Activated B cell treated with CpG ODN at 0.5 μM for 24 hours (primary cell): ENCODE results near the gene VSTM4. TPM values are rescaled to one million over a fixed set of nuclear protein-coding genes. Genes with fewer than 3 reads are reported as not detected.

Experiments
- ATAC-seq: fragments of 200-7000 bp; cut with Tn5 transposase; one replicate; pipeline ENCODE4 v1.10.0; 2021; ENCODE audit warnings: low read depth, mild to moderate bottlenecking, moderate library complexity
- CTCF ChIA-PET: fragments of 350-600 bp; sonication (Branson Sonifier 250); formaldehyde crosslinking; loops from one replicate; lab custom pipeline; 2021; ENCODE audit warnings: antibody characterized with exemption; lab: Charles Lee
- POLR2A ChIA-PET: fragments of 350-600 bp; sonication (Branson Sonifier 250); formaldehyde crosslinking; loops from one replicate; lab custom pipeline; 2021; ENCODE audit warnings: antibody characterized with exemption; lab: Charles Lee
- DNase-seq: peaks from one replicate; pipeline ENCODE4 v3.0.0; 2022
- H3K27ac Mint-ChIP-seq: one replicate; pipeline ENCODE4 v1.8.0; 2020; ENCODE audit warnings: mixed read lengths
- H3K27me3 Mint-ChIP-seq: one replicate; pipeline ENCODE4 v1.8.0; 2021; ENCODE audit warnings: mixed read lengths
- H3K36me3 Mint-ChIP-seq: one replicate; pipeline ENCODE4 v1.8.0; 2021; ENCODE audit warnings: low read depth, mixed read lengths
- H3K4me1 Mint-ChIP-seq: one replicate; pipeline ENCODE4 v1.8.0; 2021; ENCODE audit warnings: mixed read lengths
- H3K4me3 Mint-ChIP-seq: one replicate; pipeline ENCODE4 v1.8.0; 2020; ENCODE audit warnings: mild to moderate bottlenecking, mixed read lengths
- H3K9me3 Mint-ChIP-seq: one replicate; pipeline ENCODE4 v1.8.0; 2020; ENCODE audit warnings: mixed read lengths
- CTCF ChIP-seq: fragments of 200-600 bp; IDR thresholded peaks from one replicate; pipeline ENCODE4 v1.8.0; 2022; ENCODE audit warnings: antibody characterized with exemption, mild to moderate bottlenecking
- intact Hi-C: fragments of 100-400 bp; cut with micrococcal nuclease; formaldehyde crosslinking; loops from one replicate; pipeline ENCODE4 v1.15.1; 2024
- total RNA-seq: library from RNA; stranded (reverse); gene quantifications from 2 replicates; pipeline ENCODE4 v1.2.3, GENCODE V29; 2022

VSTM4 gene
- total RNA-seq, 1 donor from 2014 or later = not detected

DNA sequence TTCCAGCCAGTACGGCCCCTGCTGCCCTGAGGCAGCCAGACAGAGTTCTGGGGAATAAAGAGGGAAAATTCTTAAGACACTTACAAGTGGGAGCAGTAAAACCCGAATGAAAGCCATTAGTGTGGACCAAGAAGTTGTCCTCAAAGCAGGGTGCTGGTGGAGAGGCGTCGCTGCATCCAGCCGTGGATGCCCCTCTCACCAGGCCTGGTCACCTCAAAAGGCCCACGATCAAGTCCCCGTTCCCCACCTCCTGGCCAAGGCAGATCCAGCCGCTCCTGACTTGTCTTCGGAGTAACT lies 656 bp downstream of the VSTM4 start:
- TF ChIP-seq CTCF = no peak
- H3K4me1 Mint-ChIP-seq = peaks cover 4% of the 10 kb centered on the region
- no peak for ATAC-seq
- H3K27ac Mint-ChIP-seq = no peak overlapping the region
- ChIA-PET CTCF (no interaction called here), POLR2A (no interaction called here)
- no peaks in the 10 kb centered on the region for H3K36me3 Mint-ChIP-seq
- intact Hi-C loops = no loop called here
- H3K4me3 Mint-ChIP-seq = peak overlapping the region; percentile 56
- no peak for DNase-seq
- H3K9me3 Mint-ChIP-seq = no peaks in the 10 kb centered on the region
- peaks cover 24% of the 10 kb centered on the region for H3K27me3 Mint-ChIP-seq

GRCh38 chr10:49113741-49114141 lies 1.6 kb downstream of the VSTM4 start:
- no peak for TF ChIP-seq CTCF
- ATAC-seq (no peak), DNase-seq (no peak)
- H3K27me3 Mint-ChIP-seq = peaks cover 30% of the 10 kb centered on the region
- H3K9me3 Mint-ChIP-seq = no peaks in the 10 kb centered on the region
- peaks cover 4% of the 10 kb centered on the region for H3K4me1 Mint-ChIP-seq
- ChIA-PET CTCF (no interaction called here), POLR2A (no interaction called here)
- no peak overlapping the region for H3K27ac Mint-ChIP-seq
- H3K4me3 Mint-ChIP-seq = no peak overlapping the region
- no peaks in the 10 kb centered on the region for H3K36me3 Mint-ChIP-seq
- intact Hi-C loops = no loop called here

- intact Hi-C loops = no loop called here
- TF ChIP-seq CTCF = no peak
- ChIA-PET CTCF (no interaction called here), POLR2A (no interaction called here)
- Mint-ChIP-seq H3K4me3 (no peak overlapping the region), H3K9me3 (no peaks in the 10 kb centered on the region), H3K27me3 (peaks cover 30% of the 10 kb centered on the region), H3K36me3 (no peaks in the 10 kb centered on the region), H3K27ac (no peak overlapping the region), H3K4me1 (peaks cover 4% of the 10 kb centered on the region)
- DNase-seq (no peak), ATAC-seq (no peak)
Measured at GRCh38 chr10:49112851-49113250, 2.5 kb downstream of the VSTM4 start.

DNA sequence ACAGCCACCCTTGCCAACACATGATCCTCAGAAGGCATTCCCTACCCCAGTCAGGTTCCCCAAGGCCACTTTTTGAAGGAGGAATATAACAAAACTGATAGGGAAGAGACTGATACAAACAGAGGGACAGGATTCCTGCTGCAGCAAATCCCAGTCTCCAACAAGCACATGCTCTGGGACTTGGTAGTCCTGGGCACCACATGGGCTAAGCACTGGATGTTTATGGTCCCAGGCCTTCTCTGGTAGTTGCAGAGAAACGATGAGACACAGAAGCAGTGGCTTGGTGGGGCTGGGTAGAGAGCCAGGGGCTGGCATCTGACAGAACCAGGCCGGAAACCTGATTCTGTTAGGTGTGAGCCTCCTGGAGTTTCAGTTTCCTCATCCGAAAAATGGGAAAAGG lies 3.2 kb downstream of the VSTM4 start:
- Mint-ChIP-seq H3K4me1 (peaks cover 4% of the 10 kb centered on the region), H3K9me3 (no peaks in the 10 kb centered on the region), H3K27ac (no peak overlapping the region), H3K27me3 (peaks cover 30% of the 10 kb centered on the region), H3K36me3 (no peaks in the 10 kb centered on the region), H3K4me3 (no peak overlapping the region)
- no peak for TF ChIP-seq CTCF
- DNase-seq = no peak
- ChIA-PET POLR2A (no interaction called here), CTCF (no interaction called here)
- ATAC-seq = no peak
- intact Hi-C loops = no loop called here

DNA sequence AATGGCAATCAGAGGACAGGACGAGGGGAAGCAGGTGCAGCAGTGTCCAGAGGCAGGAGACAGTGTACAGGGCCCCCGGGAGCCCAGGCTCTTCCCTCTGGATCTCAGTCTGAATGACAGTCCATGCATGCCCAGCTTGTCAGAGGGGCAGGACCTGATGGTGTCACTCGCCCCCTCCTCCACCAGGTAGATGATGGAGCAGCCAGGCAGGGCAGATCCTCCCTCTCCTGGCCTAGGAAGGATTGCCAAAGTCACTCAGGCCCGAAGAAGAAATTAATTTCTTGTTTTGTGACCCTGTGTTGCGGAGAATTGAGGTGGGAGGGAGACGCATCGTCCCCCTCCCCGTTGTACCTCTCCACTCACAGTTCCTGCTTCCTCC lies 4.0 kb downstream of the VSTM4 start:
- TF ChIP-seq CTCF = no peak
- Mint-ChIP-seq H3K36me3 (no peaks in the 10 kb centered on the region), H3K9me3 (no peaks in the 10 kb centered on the region), H3K27me3 (peaks cover 25% of the 10 kb centered on the region), H3K4me1 (peaks cover 4% of the 10 kb centered on the region), H3K27ac (no peak overlapping the region), H3K4me3 (no peak overlapping the region)
- ATAC-seq (no peak), DNase-seq (no peak)
- ChIA-PET POLR2A (no interaction called here), CTCF (no interaction called here)
- intact Hi-C loops = no loop called here
